Muscle of leg (tissue), 11 donors: Measurements from ENCODE around the gene ZBTB45. TPM values are rescaled to one million over a fixed set of nuclear protein-coding genes. Genes with fewer than 3 reads are reported as not detected.
"Not testable (repeated sequence)": the region's sequence is repeated elsewhere in the genome, so short reads cannot be mapped to it uniquely, and the experiment has no call there.

ENCODE experiments used
- DNase-seq: peaks from one replicate; pipeline ENCODE4 v3.0.0; 2013
- H3K27ac ChIP-seq: one replicate; pipeline ENCODE4 v1.5.1; 2013; ENCODE audit warnings: mild to moderate bottlenecking, low read length, control low read depth
- H3K27me3 ChIP-seq: one replicate; pipeline ENCODE4 v1.6.1; 2013; ENCODE audit warnings: low read length; ENCODE audit not compliant: control insufficient read depth, insufficient read depth
- H3K36me3 ChIP-seq: one replicate; pipeline ENCODE4 v1.6.1; 2013; ENCODE audit warnings: low read length; ENCODE audit not compliant: control insufficient read depth, insufficient read depth
- H3K4me1 ChIP-seq: one replicate; pipeline ENCODE4 v1.6.1; 2013; ENCODE audit warnings: low read length; ENCODE audit not compliant: control insufficient read depth, insufficient read depth
- H3K4me3 ChIP-seq: one replicate; pipeline ENCODE4 v1.5.1; 2013; ENCODE audit warnings: low read length, control low read depth
- H3K9me3 ChIP-seq: replicated peaks from 2 replicates; pipeline ENCODE4 v1.6.1; 2013; ENCODE audit warnings: low read depth, low read length; ENCODE audit not compliant: control insufficient read depth
- WGBS: methylation state at CpG from one replicate; pipeline ENCODE4 v1.1.5; 2013; ENCODE audit warnings: missing lambda C conversion rate; ENCODE audit not compliant: insufficient coverage; 5-methylcytosine and 5-hydroxymethylcytosine counted together
- polyA plus RNA-seq, 8 donors: library from polyadenylated mRNA; unstranded; fragments of 120-200 nt; gene quantifications; one replicate each; pipeline versions ENCODE4 v1.2.1 to v1.2.3, GENCODE V29; 2013; ENCODE audit warnings: inconsistent platforms in 1 of 8, low replicate concordance in 1 of 8; ENCODE audit not compliant: insufficient read length in 8 of 8, insufficient read depth in 1 of 8
- total RNA-seq: library from RNA; stranded (reverse); fragments of 120-200 nt; gene quantifications from one replicate; pipeline ENCODE4 v1.2.4, GENCODE V29; 2013

Gene ZBTB45
- total and polyA plus RNA-seq, 9 donors, result 3.0 to 12.4 (median 10.5) TPM

DNA sequence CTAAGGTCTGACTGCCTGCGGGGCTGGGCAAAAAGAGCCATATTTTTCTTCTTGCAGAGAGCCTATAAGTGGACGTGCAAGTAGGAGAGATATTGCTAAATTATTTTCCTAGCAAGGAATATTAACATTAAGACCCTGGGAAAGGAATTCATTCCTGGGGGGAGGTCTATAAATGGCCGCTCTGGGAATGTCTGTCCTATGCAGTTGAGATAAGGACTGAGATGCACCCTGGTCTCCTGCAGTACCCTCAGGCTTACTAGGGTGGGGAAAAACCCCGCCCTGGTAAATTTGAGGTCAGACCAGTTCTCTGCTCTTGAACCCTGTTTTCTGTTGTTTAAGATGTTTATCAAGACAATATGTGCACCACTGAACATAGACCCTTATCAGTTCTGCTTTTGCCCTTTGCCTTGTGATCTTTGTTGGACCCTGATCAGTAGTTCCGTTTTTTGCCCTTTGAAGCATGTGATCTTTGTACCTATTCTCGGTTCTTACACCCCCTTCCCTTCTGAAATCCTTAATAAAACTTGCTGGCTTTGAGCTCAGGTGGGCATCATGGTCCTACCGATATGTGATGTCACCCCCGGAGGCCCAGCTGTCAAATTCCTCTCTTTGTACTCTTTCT, 11.9 kb downstream of the ZBTB45 start:
- H3K36me3 ChIP-seq, H3K27ac ChIP-seq, H3K9me3 ChIP-seq, H3K4me3 ChIP-seq, H3K27me3 ChIP-seq, H3K4me1 ChIP-seq, DNase-seq: not testable (repeated sequence)
- 82% methylated on average over 3 of the region's 8 CpGs for WGBS

DNA sequence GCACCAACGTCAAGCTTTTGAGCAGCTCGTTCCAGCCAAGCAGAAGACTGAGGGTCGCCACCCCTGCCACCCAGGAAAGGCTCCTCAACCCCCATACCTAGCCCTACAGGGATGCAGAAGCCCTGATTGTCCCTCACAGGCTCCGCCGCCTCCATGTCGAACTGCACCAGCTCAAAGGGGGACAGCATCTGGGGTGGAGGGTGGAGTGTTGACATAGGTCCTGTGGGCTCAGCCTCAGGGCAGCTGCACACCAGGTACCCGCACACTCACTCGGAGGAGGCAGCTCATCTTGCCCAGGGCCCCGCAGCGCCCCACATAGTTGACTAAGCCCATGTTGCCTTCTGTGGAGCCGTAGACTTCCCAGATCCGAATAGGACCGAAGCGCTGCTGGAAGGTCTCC, 19.4 kb downstream of the ZBTB45 start:
- 95% methylated on average over 12 of the region's 14 CpGs for WGBS
- DNase-seq, result no peak
- peaks cover 22% of the 10 kb centered on the region for H3K4me1 ChIP-seq
- H3K27me3 ChIP-seq, result no peaks in the 10 kb centered on the region
- H3K9me3 ChIP-seq, result no peaks in the 10 kb centered on the region
- no peak overlapping the region for H3K4me3 ChIP-seq
- H3K27ac ChIP-seq, result no peak overlapping the region
- H3K36me3 ChIP-seq, result no peaks in the 10 kb centered on the region

DNA sequence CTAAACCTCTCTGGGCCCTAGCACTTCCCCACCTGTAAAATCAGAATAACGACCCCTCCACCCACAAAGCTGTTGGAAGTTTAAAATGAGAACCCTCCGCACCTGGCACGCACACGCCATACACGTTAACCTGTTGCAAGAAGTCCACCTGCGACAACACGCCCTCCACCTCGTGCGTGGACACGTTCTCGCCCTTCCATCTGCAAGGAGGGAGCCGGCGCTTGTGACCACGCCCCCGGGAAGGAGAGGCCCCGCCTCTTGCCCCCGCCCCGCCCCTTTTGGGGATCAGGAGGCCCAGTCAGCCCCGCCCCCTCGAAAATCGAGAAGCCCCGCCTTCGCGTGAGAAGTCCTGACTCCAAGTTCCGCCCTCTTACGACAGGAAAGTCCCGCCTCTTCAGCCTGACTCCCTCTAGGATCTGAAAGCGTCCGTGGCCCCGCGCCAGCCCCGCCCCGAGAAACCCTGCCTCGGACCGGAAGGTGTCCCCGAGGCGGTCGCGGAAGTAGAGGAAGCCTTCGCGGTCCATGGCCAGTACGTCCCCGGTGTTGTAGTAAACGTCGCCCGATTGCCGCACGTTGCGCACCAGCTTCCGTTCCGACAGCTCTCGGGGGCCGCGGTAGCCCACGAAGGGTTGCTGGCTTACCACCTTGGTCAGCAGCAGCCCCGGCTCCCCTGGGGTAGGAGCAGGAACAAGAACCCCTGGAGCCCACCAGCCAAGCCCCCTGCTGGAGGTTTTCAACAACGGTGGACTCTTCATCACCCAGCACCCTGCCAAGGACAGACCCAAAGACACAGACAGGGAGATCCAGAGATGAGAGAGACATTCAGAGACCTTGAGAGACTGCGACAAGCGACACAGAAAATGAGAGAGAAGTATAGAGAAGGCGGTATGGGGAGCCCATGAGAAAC, 20.3 kb downstream of the ZBTB45 start:
- peak; percentile 99 for DNase-seq
- WGBS, result under 1% methylated on average over 59 of the region's 60 CpGs

DNA sequence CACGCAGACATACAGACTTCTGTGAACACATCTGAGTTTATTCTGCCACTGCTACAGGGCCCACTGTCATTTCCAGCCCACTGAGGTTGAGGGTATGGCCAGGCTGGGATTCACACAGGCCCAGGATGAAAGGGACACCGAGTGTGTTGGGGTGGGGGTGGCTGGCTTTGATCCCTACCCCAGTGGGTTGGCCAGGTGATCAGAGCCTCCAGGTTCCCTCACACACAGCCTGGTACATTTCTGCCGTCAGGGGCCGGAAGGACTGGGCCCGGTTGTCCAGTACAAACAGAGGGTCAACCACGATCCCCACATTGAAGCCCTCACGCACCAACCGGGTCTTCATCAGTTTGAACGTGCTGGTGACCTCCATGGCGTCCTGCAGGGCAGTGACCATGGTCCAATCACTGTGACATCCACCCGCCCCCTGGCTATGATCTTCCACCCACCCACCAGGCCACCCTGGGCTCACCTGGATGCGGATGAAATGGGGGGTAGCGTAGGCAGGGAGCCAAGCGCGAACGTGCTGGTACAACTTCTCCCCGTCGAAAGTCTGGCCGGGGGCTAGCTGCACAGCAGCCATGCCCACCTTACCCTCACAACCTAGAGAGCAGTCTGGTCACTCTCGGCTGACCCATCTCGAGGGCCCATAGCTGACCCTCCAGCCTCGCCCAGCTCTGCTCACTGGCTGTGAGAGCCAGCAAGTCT, 21.1 kb downstream of the ZBTB45 start:
- peak; percentile 31 for DNase-seq
- H3K36me3 ChIP-seq, result no peaks in the 10 kb centered on the region
- peak overlapping the region; percentile 56 for H3K27ac ChIP-seq
- H3K4me1 ChIP-seq, result peaks cover 22% of the 10 kb centered on the region
- 62% methylated on average over 19 of the region's 22 CpGs for WGBS
- H3K9me3 ChIP-seq, result no peaks in the 10 kb centered on the region
- H3K4me3 ChIP-seq, result peak overlapping the region; percentile 66
- H3K27me3 ChIP-seq, result no peaks in the 10 kb centered on the region

More for the DNA sequence above, 20.3 kb downstream of the ZBTB45 start:
- Histone ChIP-seq H3K4me3 (peak overlapping the region; percentile 66), H3K27ac (peak overlapping the region; percentile 89), H3K9me3 (no peaks in the 10 kb centered on the region), H3K36me3 (no peaks in the 10 kb centered on the region), H3K4me1 (peaks cover 22% of the 10 kb centered on the region), H3K27me3 (no peaks in the 10 kb centered on the region)

DNA sequence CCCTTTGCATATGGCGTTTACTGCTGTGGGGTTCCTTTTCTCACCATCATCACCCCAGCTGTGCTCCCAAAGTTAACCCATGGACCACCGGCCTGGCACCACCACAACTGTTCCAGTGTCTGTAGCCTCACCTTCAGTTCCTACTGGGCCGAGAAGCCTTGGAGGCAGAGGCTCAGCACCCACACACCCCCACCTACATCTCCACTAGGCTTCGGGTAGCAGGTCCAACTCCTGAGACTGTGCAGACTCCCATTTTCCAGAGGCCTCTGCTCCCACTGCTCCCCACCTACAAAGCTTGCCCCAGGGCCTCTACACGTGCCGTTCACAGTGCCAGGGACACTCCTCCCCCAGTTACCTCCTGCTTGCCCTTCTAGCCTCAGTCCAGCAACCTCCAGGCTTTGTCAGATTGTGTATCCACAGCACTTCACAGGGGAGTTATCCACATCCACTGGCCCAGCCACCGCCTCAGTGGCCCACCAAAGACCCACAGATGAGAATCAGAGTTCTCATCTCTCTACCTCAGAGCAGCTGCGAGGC, 21.9 kb downstream of the ZBTB45 start:
- no peaks in the 10 kb centered on the region for H3K27me3 ChIP-seq
- no peak overlapping the region for H3K4me3 ChIP-seq
- no peaks in the 10 kb centered on the region for H3K36me3 ChIP-seq
- H3K9me3 ChIP-seq, result no peaks in the 10 kb centered on the region
- H3K27ac ChIP-seq, result no peak overlapping the region
- WGBS, result 76% methylated on average over 8 of the region's 8 CpGs
- H3K4me1 ChIP-seq, result peaks cover 22% of the 10 kb centered on the region
- DNase-seq, result peak; percentile 11

DNA sequence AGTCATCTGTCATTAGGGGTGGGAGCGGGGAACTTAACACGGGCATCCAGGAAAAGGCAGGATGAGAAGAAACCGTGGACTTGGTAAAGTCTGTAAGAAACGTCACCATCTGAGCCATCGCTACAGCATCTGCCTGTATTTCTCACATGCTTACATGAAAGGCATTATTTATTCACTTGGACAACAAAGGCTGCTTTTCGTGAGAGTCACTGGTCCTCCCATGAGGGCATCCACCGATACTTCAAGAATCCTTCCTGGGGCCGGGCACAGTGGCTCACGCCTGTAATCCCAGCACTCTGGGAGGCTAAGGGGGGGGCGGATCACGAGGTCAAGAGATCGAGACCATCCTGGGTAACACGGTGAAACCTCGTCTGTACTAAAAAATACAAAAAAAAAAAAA, 27.3 kb downstream of the ZBTB45 start:
- Histone ChIP-seq H3K27ac (no peak overlapping the region), H3K4me3 (no peak overlapping the region), H3K9me3 (no peaks in the 10 kb centered on the region), H3K4me1 (no peaks in the 10 kb centered on the region), H3K27me3 (no peaks in the 10 kb centered on the region), H3K36me3 (no peaks in the 10 kb centered on the region)
- no peak for DNase-seq
- WGBS, result 88% methylated on average over 8 of the region's 14 CpGs

DNA sequence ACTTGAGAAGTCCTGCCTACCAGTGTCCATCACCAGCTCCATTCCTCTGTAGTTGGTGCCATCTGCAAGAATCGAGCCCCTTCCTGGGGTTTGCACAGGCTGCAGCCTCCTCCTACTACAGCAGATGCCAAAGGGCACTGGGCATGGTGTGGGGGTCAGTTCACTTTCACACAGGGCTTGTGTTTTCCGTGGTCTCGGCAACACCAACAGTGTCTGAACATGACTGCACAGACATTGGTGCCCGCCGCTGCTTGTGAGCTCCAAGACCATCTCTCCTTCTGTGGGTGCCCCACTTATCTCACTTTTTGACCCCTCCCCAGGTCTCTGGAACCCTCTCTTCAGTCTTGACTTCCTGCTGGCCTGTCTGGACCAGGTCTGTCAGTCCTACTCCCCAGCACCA, 28.2 kb downstream of the ZBTB45 start:
- Histone ChIP-seq H3K27me3 (no peaks in the 10 kb centered on the region), H3K36me3 (no peaks in the 10 kb centered on the region), H3K4me3 (no peak overlapping the region), H3K4me1 (no peaks in the 10 kb centered on the region), H3K9me3 (no peaks in the 10 kb centered on the region), H3K27ac (no peak overlapping the region)
- DNase-seq, result no peak
- WGBS, result 98% methylated on average over 4 of the region's 5 CpGs

DNA sequence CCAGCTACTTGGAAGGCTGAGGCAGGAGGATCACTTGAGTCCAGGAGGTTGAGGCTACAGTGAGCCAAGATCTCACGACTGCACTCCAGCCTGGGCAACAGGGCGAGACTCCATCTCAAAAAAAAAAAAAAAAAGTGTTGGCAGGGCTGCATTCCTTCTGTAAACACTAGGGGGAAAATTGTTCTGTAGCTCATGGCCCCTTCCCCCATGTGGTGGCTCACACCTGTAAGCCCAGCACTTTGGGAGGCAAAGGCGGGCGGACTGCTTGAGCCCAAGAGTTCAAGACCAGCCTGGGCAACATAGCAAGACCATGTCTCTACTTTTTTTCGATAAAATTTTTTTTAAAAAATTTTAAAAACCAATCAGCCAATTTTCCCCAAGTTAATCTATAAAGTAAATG, 35.3 kb downstream of the ZBTB45 start:
- not testable (repeated sequence) for DNase-seq, H3K4me3 ChIP-seq, H3K9me3 ChIP-seq, H3K27me3 ChIP-seq, H3K27ac ChIP-seq, H3K4me1 ChIP-seq
- no CpG with 5 or more reads among the region's 5 CpGs for WGBS
- peaks cover 22% of the 10 kb centered on the region for H3K36me3 ChIP-seq

DNA sequence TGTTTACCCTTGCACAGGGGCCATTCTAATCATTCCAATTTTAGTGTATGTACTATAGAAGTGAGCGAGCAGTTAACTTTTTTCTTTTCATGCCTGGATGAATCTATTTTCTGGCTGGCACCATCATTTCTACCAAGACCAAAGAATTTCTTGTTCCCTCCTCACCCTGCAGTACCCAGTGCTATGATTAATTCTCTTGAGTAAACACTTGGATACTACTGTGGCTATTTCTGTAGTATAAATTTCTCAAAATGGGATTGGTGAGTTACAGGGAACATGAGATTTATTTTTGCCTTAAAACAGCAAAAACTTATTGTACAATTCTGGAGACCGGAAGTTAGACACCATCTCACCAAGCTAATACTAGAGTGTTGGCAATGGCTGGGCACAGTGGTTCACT, 35.8 kb downstream of the ZBTB45 start:
- H3K27ac ChIP-seq, result no peak overlapping the region
- no peak overlapping the region for H3K4me3 ChIP-seq
- H3K27me3 ChIP-seq, result no peaks in the 10 kb centered on the region
- H3K4me1 ChIP-seq, result no peaks in the 10 kb centered on the region
- no peak for DNase-seq
- no CpG with 5 or more reads among the region's 2 CpGs for WGBS
- H3K9me3 ChIP-seq, result no peaks in the 10 kb centered on the region
- H3K36me3 ChIP-seq, result peaks cover 28% of the 10 kb centered on the region

DNA sequence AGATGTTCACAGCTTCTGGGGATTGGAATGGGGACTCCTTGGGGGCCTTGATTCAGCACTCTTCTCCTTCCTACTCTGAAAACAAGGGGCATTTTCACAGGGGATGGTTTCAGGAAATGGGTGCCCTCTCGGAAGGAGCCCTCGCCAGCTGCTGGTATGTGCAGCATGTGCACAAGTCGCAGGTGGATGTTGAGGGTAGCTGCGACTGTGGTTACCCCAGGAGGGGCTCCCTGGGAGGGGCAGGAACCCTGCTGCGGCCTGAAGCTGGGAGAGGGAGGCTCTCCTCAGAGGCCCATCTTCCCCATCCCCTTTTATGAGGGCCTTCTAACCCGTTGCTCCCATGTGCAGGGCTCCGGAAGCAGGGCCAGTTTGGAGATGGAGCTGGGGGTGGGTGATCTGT, 37.2 kb downstream of the ZBTB45 start:
- Histone ChIP-seq H3K9me3 (no peaks in the 10 kb centered on the region), H3K27ac (no peak overlapping the region), H3K4me1 (no peaks in the 10 kb centered on the region), H3K27me3 (no peaks in the 10 kb centered on the region), H3K36me3 (peaks cover 30% of the 10 kb centered on the region), H3K4me3 (no peak overlapping the region)
- 80% methylated on average over 1 of the region's 7 CpGs for WGBS
- no peak for DNase-seq
